Measurements from ENCODE around the gene MRGPRG. TPM values are rescaled to one million over a fixed set of nuclear protein-coding genes. Genes with fewer than 3 reads are reported as not detected.

The MRGPRG gene
- total and polyA plus RNA-seq, 7 experiments from 2014 or later, result not detected

GRCh38 chr11:3225826-3226750, 7.5 kb upstream of the MRGPRG start:
- no peaks in the 10 kb centered on the region for H3K4me1 ChIP-seq (ENCODE audit: control insufficient read depth in 2 of 2, insufficient read depth in 2 of 2, low read length in 2 of 2)
- no peak overlapping the region for H3K27ac ChIP-seq (ENCODE audit: low read depth, low read length)
- H3K27me3 ChIP-seq (ENCODE audit: control insufficient read depth in 2 of 2, insufficient read depth in 2 of 2, low read length in 2 of 2), result no peaks in the 10 kb centered on the region
- Mint-ChIP-seq H3K9me3 (no peaks in the 10 kb centered on the region), H3K4me3 (no peak overlapping the region), H3K4me1 (peaks cover 3 to 12% (median 9%) of the 10 kb centered on the region in 7 donors), H3K27ac (peak overlapping the region in 1 of 9 donors; percentile 30), H3K27me3 (peaks cover 0 to 13% (median 7%) of the 10 kb centered on the region in 5 donors), H3K36me3 (no peaks in the 10 kb centered on the region)
- ATAC-seq (no peak), DNase-seq (no peak)
- ChIA-PET POLR2A (no interaction called here), CTCF (no interaction called here)
- no peaks in the 10 kb centered on the region for H3K9me3 ChIP-seq (ENCODE audit: control insufficient read depth in 2 of 3, low read length in 3 of 3)
- intact Hi-C loops (cut with micrococcal nuclease), result no loop called here
- H3K36me3 ChIP-seq (ENCODE audit: control insufficient read depth in 2 of 3, insufficient read depth in 3 of 3, low read length in 3 of 3), result no peaks in the 10 kb centered on the region
- no peak overlapping the region for H3K4me3 ChIP-seq (ENCODE audit: low read length)

GRCh38 chr11:3225159-3225758, 6.6 kb upstream of the MRGPRG start:
- H3K27me3 Mint-ChIP-seq, result peaks cover 0 to 11% (median 7%) of the 10 kb centered on the region in 5 donors
- CTCF ChIA-PET, result no interaction called here

GRCh38 chr11:3224401-3225057, 5.9 kb upstream of the MRGPRG start:
- Mint-ChIP-seq H3K9me3 (no peaks in the 10 kb centered on the region), H3K27ac (no peak overlapping the region), H3K36me3 (no peaks in the 10 kb centered on the region), H3K4me3 (no peak overlapping the region), H3K4me1 (peaks cover 3 to 12% (median 9%) of the 10 kb centered on the region in 7 donors), H3K27me3 (peaks cover 0 to 15% (median 7%) of the 10 kb centered on the region in 5 donors)
- Histone ChIP-seq H3K27me3 (ENCODE audit: control insufficient read depth in 2 of 2, insufficient read depth in 2 of 2, low read length in 2 of 2) (no peaks in the 10 kb centered on the region), H3K27ac (ENCODE audit: low read depth, low read length) (no peak overlapping the region), H3K9me3 (ENCODE audit: control insufficient read depth in 2 of 3, low read length in 3 of 3) (no peaks in the 10 kb centered on the region), H3K4me3 (ENCODE audit: low read length) (no peak overlapping the region), H3K36me3 (ENCODE audit: control insufficient read depth in 2 of 3, insufficient read depth in 3 of 3, low read length in 3 of 3) (no peaks in the 10 kb centered on the region), H3K4me1 (ENCODE audit: control insufficient read depth in 2 of 2, insufficient read depth in 2 of 2, low read length in 2 of 2) (no peaks in the 10 kb centered on the region)
- POLR2A ChIA-PET, result no interaction called here
- CTCF ChIA-PET, result no interaction called here
- DNase-seq (no peak), ATAC-seq (no peak)
- intact Hi-C loops (cut with micrococcal nuclease), result no loop called here

More at GRCh38 chr11:3225159-3225758, 6.6 kb upstream of the MRGPRG start:
- ATAC-seq (no peak), DNase-seq (no peak)
- Mint-ChIP-seq H3K27ac (no peak overlapping the region), H3K36me3 (no peaks in the 10 kb centered on the region), H3K9me3 (no peaks in the 10 kb centered on the region), H3K4me1 (peaks cover 3 to 12% (median 9%) of the 10 kb centered on the region in 7 donors), H3K4me3 (no peak overlapping the region)
- Histone ChIP-seq H3K36me3 (ENCODE audit: control insufficient read depth in 2 of 3, insufficient read depth in 3 of 3, low read length in 3 of 3) (no peaks in the 10 kb centered on the region), H3K4me3 (ENCODE audit: low read length) (no peak overlapping the region), H3K9me3 (ENCODE audit: control insufficient read depth in 2 of 3, low read length in 3 of 3) (no peaks in the 10 kb centered on the region), H3K4me1 (ENCODE audit: control insufficient read depth in 2 of 2, insufficient read depth in 2 of 2, low read length in 2 of 2) (no peaks in the 10 kb centered on the region), H3K27ac (ENCODE audit: low read depth, low read length) (no peak overlapping the region), H3K27me3 (ENCODE audit: control insufficient read depth in 2 of 2, insufficient read depth in 2 of 2, low read length in 2 of 2) (no peaks in the 10 kb centered on the region)
- intact Hi-C loops (cut with micrococcal nuclease), result no loop called here
- POLR2A ChIA-PET, result no interaction called here

GRCh38 chr11:3223932-3224381, 5.3 kb upstream of the MRGPRG start:
- POLR2A ChIA-PET, result no interaction called here
- Mint-ChIP-seq H3K27me3 (peaks cover 0 to 16% (median 7%) of the 10 kb centered on the region in 5 donors), H3K27ac (no peak overlapping the region), H3K9me3 (no peaks in the 10 kb centered on the region), H3K36me3 (no peaks in the 10 kb centered on the region), H3K4me1 (peaks cover 3 to 12% (median 9%) of the 10 kb centered on the region in 7 donors), H3K4me3 (no peak overlapping the region)
- intact Hi-C loops (cut with micrococcal nuclease), result no loop called here
- H3K36me3 ChIP-seq (ENCODE audit: control insufficient read depth in 2 of 3, insufficient read depth in 3 of 3, low read length in 3 of 3), result no peaks in the 10 kb centered on the region
- no peaks in the 10 kb centered on the region for H3K4me1 ChIP-seq (ENCODE audit: control insufficient read depth in 2 of 2, insufficient read depth in 2 of 2, low read length in 2 of 2)
- no peak for DNase-seq
- ATAC-seq, result no peak
- H3K27ac ChIP-seq (ENCODE audit: low read depth, low read length), result no peak overlapping the region
- no peak overlapping the region for H3K4me3 ChIP-seq (ENCODE audit: low read length)
- CTCF ChIA-PET, result no interaction called here
- H3K9me3 ChIP-seq (ENCODE audit: control insufficient read depth in 2 of 3, low read length in 3 of 3), result no peaks in the 10 kb centered on the region
- H3K27me3 ChIP-seq (ENCODE audit: control insufficient read depth in 2 of 2, insufficient read depth in 2 of 2, low read length in 2 of 2), result no peaks in the 10 kb centered on the region

GRCh38 chr11:3222941-3223915, 4.6 kb upstream of the MRGPRG start:
- H3K36me3 ChIP-seq (ENCODE audit: control insufficient read depth in 2 of 3, insufficient read depth in 3 of 3, low read length in 3 of 3), result no peaks in the 10 kb centered on the region
- no peaks in the 10 kb centered on the region for H3K9me3 ChIP-seq (ENCODE audit: control insufficient read depth in 2 of 3, low read length in 3 of 3)
- H3K27ac ChIP-seq (ENCODE audit: low read depth, low read length), result no peak overlapping the region
- H3K27me3 ChIP-seq (ENCODE audit: control insufficient read depth in 2 of 2, insufficient read depth in 2 of 2, low read length in 2 of 2), result no peaks in the 10 kb centered on the region
- Mint-ChIP-seq H3K27me3 (peaks cover 0 to 16% (median 7%) of the 10 kb centered on the region in 5 donors), H3K4me1 (peaks cover 3 to 12% (median 9%) of the 10 kb centered on the region in 7 donors), H3K27ac (no peak overlapping the region), H3K4me3 (peak overlapping the region in 6 of 10 donors; percentile 19 to 70 (median 45)), H3K36me3 (no peaks in the 10 kb centered on the region), H3K9me3 (no peaks in the 10 kb centered on the region)
- ChIA-PET POLR2A (no interaction called here), CTCF (no interaction called here)
- H3K4me1 ChIP-seq (ENCODE audit: control insufficient read depth in 2 of 2, insufficient read depth in 2 of 2, low read length in 2 of 2), result no peaks in the 10 kb centered on the region
- intact Hi-C loops (cut with micrococcal nuclease), result no loop called here
- DNase-seq, result peak in 2 of 9 donors; percentile 10 to 18
- ATAC-seq, result no peak
- H3K4me3 ChIP-seq (ENCODE audit: low read length), result no peak overlapping the region
